Mucosa of descending colon (tissue), 3 donors: ENCODE measurements around the gene CAPN5. TPM values are rescaled to one million over a fixed set of nuclear protein-coding genes. Genes with fewer than 3 reads are reported as not detected.

ENCODE experiments used
- ATAC-seq: fragments of 200-7000 bp; cut with Tn5 transposase; one replicate; pipeline ENCODE4 v1.9.1; 2020; ENCODE audit warnings: mild to moderate bottlenecking, moderate library complexity
- DNase-seq, 3 donors: peaks; one replicate each; pipeline ENCODE4 v3.0.0-alpha.2; 2020
- H3K36me3 ChIP-seq: fragments of 200-600 bp; one replicate; pipeline ENCODE4 v1.8.0; 2021; ENCODE audit warnings: low read depth, mild to moderate bottlenecking
- H3K4me1 ChIP-seq: fragments of 200-600 bp; one replicate; pipeline ENCODE4 v1.8.0; 2021; ENCODE audit warnings: low read depth, mild to moderate bottlenecking
- H3K4me3 ChIP-seq: fragments of 200-600 bp; one replicate; pipeline ENCODE4 v1.8.0; 2021; ENCODE audit warnings: mild to moderate bottlenecking
- H3K9me3 ChIP-seq: fragments of 200-600 bp; one replicate; pipeline ENCODE4 v1.8.0; 2021; ENCODE audit warnings: mild to moderate bottlenecking
- CTCF ChIP-seq: fragments of 200-600 bp; IDR thresholded peaks from one replicate; pipeline ENCODE4 v1.8.0; 2022; ENCODE audit warnings: antibody characterized with exemption, mild to moderate bottlenecking
- intact Hi-C, 2 donors: fragments of 100-400 bp; cut with DNase I in 1 of 2; cut with micrococcal nuclease in 1 of 2; formaldehyde crosslinking; loops; one replicate each; pipeline versions ENCODE4 v1.11.0 to v1.11.1; 2022; cut with DNase I, micrococcal nuclease
- total RNA-seq, 3 donors: library from RNA; stranded (reverse); fragmentation: NEBNext Ultra II Directional in 2 of 3; extraction: Animal tissue kit (Norgen Biotek cat#: 25700) in 2 of 3; gene quantifications; one replicate each; pipeline versions ENCODE4 v1.2.1 to v1.2.4, GENCODE V29; 2021 to 2023
- donor health status: DM: no; HTN: no; CAD: no; lungs with moderate emphysema.
- donor health status: DM: no; HTN: no; CAD: no.
- donor health status: DM: no; HTN: yes; CAD: no.

The CAPN5 gene
- total RNA-seq, 3 donors from 2014 or later, result 142 to 351 (median 253) TPM

GRCh38 chr11:77087723-77088225 lies 21.0 kb downstream of the CAPN5 start:
- ATAC-seq (no peak), DNase-seq (peak; percentile 19 to 48 (median 47))
- Histone ChIP-seq H3K36me3 (no peaks in the 10 kb centered on the region), H3K4me3 (no peak overlapping the region), H3K4me1 (peaks cover 84% of the 10 kb centered on the region), H3K9me3 (no peaks in the 10 kb centered on the region)
- intact Hi-C loops, result no loop called here
- no peak for TF ChIP-seq CTCF

GRCh38 chr11:77088236-77089003 lies 21.6 kb downstream of the CAPN5 start:
- peaks cover 77% of the 10 kb centered on the region for H3K4me1 ChIP-seq
- ATAC-seq (peak; percentile 42), DNase-seq (peak; percentile 69 to 75 (median 72))
- H3K9me3 ChIP-seq, result no peaks in the 10 kb centered on the region
- H3K36me3 ChIP-seq, result no peaks in the 10 kb centered on the region
- intact Hi-C loops, result no loop called here
- TF ChIP-seq CTCF, result no peak
- H3K4me3 ChIP-seq, result no peak overlapping the region

GRCh38 chr11:77089004-77089545 lies 22.3 kb downstream of the CAPN5 start:
- Histone ChIP-seq H3K9me3 (no peaks in the 10 kb centered on the region), H3K4me1 (peaks cover 73% of the 10 kb centered on the region), H3K36me3 (no peaks in the 10 kb centered on the region), H3K4me3 (no peak overlapping the region)
- ATAC-seq (no peak), DNase-seq (peak in 2 of 3 donors; percentile 37 to 42)
- intact Hi-C loops, result no loop called here
- TF ChIP-seq CTCF, result no peak

GRCh38 chr11:77090046-77090372 lies 23.2 kb downstream of the CAPN5 start:
- no peak for DNase-seq
- no peaks in the 10 kb centered on the region for H3K36me3 ChIP-seq
- no peak for ATAC-seq
- intact Hi-C loops, result loop anchor here (5.0 kb wide), 1 partner anchor 43 kb away; no protein-coding TSS in a partner anchor
- TF ChIP-seq CTCF, result no peak
- H3K4me1 ChIP-seq, result peaks cover 73% of the 10 kb centered on the region
- H3K4me3 ChIP-seq, result no peak overlapping the region
- H3K9me3 ChIP-seq, result no peaks in the 10 kb centered on the region

- peak; percentile 38 for ATAC-seq
- Histone ChIP-seq H3K36me3 (no peaks in the 10 kb centered on the region), H3K4me1 (peaks cover 73% of the 10 kb centered on the region), H3K4me3 (no peak overlapping the region), H3K9me3 (no peaks in the 10 kb centered on the region)
- DNase-seq, result peak; percentile 50 to 75 (median 72)
- intact Hi-C loops, result loop anchor here (5.0 kb wide), 1 partner anchor 43 kb away; no protein-coding TSS in a partner anchor
- no peak for TF ChIP-seq CTCF
These were observed 23.8 kb downstream of the CAPN5 start for GRCh38 chr11:77090373-77091111.
